ENCODE data around the gene GLT1D1.
"Not testable (repeated sequence)": the region's sequence is repeated elsewhere in the genome, so short reads cannot be mapped to it uniquely, and the experiment has no call there.

Gene GLT1D1

DNA sequence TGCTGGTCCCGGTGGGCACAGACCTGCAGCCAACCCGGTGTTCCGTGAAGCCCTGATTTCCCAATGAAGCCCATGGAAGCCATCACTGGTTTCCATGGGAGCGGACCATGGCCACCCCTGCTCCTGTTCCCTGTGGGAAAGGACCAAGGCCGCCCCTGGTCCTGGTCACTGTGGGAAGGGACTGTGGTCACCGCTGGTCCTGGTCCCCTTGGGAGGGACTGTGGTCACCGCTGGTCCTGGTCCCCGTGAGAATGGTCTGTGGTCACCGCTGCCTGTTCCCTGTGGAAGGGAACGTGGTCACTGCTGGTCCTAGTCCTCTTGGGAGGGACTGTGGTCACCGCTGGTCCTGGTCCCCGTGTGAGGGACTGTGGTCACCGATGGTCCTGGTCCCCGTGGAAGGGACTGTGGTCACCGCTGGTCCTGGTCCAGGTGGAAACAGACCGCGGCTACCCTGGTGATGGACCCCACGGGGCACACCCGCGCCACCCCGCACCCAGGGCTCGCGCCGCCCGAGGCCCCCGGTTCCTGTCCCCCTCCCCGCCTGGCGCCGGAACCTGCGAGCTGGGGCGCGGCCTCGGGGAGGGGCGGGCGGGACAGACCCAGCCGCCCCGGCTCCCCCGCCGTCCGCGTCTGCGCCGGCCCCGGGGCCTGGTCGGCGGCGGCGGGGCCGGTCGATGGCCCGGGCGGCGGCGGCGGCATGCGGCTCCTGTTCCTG is at the start of gene GLT1D1:
Gene GLT1D1, plus strand, starts transcription at position 594 of the 715 bp plus-strand sequence. Its CDS starts 104 bp downstream, at position 698.
- no peak for DNase-seq (ENCODE audit: low spot score)

- DNase-seq (ENCODE audit: low spot score), result no peak
These were observed 49.5 kb upstream of the GLT1D1 start for GRCh38 chr12:128803788-128804187.

GRCh38 chr12:128804762-128805161 is 48.5 kb upstream of the GLT1D1 start:
- DNase-seq (ENCODE audit: low spot score), result no peak

DNA sequence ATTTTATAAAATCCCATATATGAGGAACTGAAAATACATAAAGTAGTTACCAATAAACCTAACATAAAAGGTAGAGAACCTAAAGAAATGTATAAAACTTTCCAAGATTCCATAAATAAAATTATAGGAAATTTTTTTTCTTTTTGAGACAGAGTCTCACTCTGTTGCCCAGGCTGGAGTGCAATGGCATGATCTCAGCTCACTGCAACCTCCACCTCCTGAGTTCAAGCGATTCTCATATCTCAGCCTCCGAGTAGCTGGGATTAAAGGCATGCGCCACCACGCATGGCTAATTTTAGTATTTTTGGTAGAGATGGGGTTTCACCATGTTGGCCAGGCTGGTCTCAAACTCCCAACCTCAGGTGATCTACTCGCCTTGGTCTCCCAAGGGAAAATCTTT is 47.9 kb upstream of the GLT1D1 start:
- not testable (repeated sequence) for DNase-seq (ENCODE audit: low spot score)

DNA sequence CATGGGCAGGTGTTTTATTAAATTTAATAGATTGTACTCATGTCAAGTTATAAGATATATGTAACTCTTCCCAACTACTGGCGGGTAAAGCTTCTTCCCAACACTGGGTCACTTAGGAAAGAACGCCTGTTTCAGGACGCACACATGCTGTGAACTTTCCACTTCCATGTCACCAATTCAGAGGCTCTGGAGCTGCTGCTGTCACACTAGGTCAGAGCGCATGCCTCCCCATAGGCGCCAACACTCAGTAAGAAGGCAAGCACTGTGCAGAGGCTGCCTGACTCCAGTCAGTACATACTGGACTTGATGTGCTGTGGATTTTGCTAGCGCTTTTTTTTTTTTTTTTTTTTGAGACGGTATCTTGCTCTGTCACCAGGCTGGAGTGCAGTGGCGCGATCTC is 46.7 kb upstream of the GLT1D1 start:
- DNase-seq (ENCODE audit: low spot score), result no peak

DNA sequence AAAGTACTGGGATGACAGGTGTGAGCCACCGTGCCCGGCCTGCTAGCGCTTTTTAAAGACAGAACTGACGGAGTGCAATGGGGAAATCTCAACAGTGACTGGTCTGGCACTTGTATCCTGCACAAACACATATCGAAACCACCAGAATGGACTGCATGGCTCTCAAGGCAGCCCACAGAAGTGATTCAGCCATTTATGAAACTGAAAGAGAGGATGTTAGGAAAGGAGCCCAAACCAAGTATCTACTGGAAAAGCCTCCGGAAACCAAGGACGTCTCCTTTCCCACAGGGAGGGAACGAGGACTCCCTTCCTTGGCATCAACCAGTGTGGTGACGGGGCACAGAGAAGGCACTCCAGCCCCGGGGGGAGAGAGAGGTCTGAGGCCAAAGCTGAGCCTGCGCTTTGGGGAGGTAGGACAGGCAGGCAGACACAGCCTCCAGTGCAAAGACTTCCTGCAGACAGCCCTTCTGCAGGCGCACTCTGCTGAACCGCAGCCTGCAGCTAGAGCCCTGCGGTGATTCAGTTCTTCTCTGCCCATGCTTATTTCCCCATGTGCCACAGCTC is 46.0 kb upstream of the GLT1D1 start:
- no peak for DNase-seq (ENCODE audit: low spot score)

DNA sequence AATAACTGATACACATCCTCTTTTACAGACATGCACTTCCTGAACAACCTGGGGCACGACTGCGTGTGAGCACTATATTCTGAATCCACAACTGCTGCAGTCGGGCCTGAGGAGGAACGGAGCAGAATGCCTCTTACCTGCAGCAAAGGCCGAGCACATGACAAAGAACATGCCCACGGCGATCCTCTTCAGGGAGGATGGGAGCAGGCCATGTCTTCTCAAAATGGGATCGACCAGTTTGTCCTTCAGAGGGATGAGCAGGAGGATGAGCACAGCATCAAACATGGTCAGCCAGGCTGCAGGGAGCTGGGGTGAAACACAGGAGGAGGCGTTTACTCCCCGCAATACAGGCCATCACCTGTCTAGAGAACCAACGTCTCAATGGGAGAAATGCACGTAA is 44.6 kb upstream of the GLT1D1 start:
- no peak for DNase-seq (ENCODE audit: low spot score)

- DNase-seq (ENCODE audit: low spot score), result no peak
These were observed 42.8 kb upstream of the GLT1D1 start for GRCh38 chr12:128810182-128811127.

- no peak for DNase-seq (ENCODE audit: low spot score)
These were observed 41.5 kb upstream of the GLT1D1 start for GRCh38 chr12:128811806-128812205.

DNA sequence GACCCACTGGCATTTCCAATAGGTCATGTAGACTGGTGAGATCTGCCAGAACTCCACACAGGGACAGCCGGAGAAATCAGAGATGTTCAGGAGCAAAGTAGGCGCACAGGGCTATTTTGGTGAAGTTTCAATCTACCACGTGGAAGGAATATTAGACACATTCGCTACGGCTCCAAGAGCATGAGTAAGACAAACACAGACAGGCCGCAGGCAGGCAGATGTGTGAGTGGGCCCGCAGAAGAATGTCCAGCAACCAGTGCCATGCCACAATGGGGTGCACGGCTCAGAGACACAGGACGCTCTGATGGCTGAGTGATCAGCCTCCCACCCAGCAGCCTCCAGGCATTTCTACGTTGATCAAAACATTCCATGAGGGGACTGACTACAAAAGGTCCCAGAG is 39.9 kb upstream of the GLT1D1 start:
- no peak for DNase-seq (ENCODE audit: low spot score)

DNA sequence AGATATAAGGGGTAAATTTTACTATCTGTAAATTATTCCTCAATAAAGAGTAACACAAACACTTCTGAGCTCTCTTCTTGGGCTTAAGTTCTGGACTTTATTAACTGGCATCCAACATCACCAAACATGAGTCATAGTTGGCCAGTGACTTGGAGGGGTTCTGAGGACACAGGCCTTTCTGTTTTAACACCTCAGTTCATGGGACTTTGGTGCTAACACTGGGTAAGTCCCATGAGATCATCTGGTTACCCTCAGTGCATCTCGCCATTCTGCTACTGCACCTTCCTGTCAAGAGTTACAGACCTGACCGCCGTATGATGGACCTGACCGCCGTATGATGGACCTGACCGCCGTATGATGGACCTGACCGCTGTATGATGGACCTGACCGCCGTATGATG is 39.4 kb upstream of the GLT1D1 start:
- DNase-seq (ENCODE audit: low spot score), result no peak

DNA sequence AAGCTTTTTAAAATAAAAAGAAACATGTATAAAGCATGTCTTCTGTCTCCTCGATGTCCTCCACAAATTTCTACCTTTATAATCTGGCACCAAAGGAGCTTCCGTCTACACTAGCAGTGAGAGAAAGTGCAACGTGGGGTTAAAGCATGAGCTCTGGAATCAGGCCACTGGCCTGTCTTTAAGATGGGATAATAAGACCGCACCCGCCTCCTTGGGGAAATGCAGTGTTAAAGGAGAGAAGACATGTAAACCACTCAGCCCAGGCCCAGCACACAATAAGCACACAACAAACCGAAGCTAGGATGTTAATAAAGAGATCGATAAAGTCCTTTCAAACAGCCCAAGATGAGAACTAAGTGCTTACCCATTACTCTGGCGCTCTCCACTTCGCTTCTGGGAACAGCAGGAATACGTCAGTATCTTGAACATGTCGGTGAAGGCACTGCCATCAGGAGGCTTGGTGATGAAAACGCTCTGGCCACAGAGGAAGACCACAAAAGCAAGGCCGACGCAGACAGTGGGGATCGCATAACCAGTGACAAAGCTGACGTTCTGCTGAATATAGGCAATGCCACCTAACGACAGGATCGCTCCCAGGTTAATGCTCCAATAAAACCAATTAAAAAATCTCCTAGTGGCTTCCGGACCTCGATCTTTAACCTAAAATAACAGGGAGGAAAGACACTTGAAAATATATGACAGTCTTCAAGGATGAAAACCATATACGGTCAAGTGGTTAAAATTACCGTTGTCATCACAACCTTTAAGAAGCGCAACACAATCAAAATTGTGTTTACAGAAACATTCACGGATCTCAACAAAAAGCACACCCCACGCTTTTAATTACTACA is 38.6 kb upstream of the GLT1D1 start:
- no peak for DNase-seq (ENCODE audit: low spot score)

DNA sequence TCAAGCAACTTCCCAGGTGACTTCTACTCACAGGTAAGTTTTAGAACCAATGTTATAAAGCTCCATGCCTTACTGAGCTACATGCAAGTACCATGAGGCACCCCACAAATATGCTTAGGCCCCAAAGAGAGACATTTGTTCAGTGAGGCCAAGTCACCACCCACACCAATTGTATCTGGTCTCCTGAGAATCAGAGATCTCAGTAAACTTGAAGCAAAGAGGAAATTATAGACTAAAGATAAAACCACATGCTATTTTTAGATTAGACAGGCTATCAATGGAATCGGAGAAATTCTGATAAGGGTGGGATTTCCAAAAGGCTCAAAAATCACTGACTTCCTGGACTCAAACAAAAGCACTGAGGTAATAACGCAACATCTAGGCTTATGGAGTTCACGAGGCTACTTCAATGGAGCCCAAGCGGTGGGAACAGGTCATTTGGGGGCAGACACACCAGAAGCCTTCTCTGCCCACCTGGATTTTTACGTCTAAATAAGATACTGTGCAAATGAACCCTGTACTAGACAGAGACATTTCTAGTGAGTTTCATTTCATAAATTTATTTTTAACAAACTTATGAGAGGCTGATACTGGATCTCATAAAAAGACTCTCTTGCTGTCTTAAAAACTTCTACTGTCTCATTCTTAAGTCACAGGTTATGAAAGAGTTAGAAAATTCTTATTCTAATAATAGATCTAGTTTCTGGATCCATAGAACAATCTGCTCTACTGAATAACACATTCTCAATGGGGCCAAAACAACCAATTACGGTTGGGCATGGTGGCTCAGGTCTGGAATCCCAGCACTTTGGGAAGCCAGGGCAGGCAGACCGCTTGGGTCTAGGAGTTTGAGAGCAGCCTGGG is 37.3 kb upstream of the GLT1D1 start:
- no peak for DNase-seq (ENCODE audit: low spot score)

DNA sequence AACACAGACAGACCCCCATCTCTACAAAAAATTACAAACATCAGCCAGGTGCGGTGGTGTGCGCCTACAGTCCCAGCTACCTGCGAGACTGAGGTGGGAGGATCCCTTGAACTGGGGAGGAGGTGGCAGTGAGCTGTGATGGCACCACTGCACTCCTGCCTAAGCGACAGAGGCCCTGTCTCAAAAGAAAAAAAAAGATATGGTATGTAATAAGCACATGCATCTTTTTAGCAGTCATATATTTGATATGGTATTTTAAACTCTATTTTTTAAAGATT is 36.7 kb upstream of the GLT1D1 start:
- DNase-seq (ENCODE audit: low spot score), result no peak

DNA sequence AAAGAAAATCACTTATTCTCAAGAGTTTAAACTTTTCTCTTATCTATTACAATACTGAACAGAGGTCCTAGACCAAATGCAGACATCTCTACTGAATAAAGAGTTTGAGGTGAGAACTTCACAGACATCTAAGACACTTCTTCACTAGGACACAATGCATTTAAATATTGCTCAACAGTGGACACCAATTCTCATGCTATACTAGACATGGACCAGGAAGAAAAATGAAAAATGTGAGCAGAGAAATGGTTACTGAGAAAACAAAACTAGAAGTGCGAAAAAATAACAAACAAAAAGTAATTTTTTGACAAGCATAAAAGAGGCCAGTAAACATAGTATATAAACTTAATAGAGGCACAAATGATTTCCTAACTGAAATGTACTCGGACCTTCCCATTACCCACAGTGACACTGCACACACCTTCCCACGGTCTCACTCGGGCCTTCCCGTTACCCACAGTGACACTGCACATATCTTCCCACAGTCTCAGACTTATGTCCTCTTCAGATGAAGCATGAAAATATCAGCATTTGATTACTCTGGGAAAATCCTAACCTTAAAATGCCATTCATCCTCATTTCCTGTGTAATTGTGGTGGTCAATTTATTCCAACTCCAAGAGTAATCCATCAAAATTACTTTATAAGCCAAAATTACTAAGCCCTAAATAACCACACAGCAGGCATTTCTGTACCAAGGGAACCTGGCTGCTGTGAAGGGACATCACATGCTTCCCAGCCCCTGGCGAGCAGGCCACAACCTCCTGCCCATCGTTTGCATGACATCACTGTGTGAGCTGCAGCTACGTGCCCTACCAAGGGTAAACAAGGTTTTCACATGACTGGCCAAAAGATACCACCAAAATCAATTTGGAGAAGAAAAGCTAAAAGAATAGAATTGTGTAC is 35.9 kb upstream of the GLT1D1 start:
- no peak for DNase-seq (ENCODE audit: low spot score)

DNA sequence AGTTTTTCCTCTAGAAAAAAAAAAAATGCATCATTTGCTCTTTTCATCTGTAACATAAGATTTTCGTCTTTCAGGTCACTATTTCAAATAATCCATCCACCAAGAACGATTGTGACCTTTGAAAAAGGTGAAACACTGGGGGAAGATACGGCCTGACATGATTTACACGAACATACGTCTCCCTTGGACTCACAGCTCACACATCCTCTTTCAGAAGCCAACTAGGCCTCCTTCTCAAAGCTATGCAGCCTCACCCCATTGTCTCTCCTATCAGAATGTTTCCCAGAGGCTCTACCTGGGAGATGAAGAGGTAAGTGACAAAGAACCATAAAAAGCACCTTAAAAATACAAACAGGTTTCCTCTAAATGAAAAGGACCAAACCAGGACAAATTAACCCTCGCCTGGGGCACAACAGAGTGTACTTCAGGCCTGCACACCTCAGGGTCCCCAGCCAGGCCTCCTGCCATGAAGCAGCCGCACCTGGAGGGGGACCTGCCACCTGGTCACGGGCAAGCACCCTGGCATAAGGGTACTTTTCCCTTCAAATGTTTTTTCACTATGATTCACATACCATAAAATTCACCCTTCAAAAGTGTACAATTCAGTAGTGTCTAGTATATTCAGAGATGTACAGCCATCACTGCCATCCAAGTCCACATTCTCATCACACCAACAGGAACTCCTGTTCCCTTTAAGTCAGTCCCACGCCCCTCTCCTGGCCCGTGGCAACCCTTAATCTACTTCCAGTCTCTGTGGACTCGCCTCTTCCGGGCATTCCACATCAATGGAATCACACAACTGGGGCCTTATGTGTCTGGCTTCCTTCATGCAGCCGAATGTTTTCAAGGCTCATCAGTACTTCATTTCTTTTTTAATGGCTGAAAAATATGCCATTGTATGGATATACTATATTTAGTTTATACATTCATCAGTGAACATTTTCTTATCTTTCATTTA is 34.9 kb upstream of the GLT1D1 start:
- no peak for DNase-seq (ENCODE audit: low spot score)

DNA sequence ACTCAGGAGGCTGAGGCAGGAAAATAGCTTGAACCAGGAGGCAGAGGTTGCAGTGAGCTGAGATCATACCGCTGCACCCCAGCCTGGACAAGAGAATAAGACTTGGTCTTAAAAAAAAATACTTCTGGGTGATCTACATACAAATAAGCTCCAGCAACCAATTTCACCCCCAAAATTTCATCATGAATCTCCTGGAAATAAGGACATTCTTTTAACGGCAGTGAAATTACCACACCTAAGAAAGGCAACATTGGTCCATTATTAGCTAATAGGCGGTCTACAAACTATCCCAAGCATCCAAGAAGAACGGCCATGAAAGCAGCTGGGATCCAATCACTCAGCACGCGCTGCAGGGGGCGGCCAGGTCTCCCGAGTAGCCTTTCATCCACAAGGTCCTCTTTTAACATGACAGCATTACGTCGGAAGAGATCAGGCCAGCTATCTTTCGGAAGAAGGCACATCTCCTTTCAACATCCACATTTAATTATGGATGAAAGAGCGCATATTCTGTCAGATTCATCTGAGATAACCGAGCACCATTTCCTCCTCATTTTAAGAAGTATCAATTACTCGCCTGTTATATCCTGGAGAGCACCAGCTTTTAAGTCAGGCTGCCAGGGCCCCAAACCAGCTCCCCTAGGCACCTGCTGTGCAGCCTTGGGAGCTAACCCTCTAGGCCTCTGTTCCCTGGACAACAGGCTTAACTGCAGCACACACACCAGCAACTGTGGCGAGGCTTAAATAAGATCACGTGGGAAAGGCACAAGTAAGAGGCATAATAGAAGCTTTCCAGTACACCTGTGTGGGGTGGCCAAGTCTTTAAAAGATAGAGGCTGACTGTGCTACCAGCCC is 33.8 kb upstream of the GLT1D1 start:
- no peak for DNase-seq (ENCODE audit: low spot score)

DNA sequence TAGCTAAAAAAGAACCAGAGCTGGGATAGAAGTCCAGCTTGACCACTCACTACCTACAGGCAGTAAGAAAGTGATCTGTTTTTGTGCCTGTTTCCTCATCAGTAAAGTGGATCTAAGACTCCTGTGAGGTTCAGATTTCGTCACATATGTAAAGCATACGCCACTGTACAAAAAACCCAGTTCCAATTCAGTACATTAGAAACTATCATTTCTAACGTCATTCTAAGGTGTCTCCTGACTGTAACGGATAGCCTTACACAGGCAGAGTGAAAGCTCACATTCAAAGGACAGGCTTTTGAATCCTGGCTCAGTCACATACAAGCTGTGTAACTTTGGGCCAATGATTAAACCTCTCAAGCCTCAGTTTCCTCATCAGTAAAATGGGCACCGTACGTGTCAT is 33.0 kb upstream of the GLT1D1 start:
- DNase-seq (ENCODE audit: low spot score), result no peak
